ENCODE measurements around the gene KIF16B.
"Not testable (repeated sequence)": the region's sequence is repeated elsewhere in the genome, so short reads cannot be mapped to it uniquely, and the experiment has no call there.

Gene KIF16B, protein sequence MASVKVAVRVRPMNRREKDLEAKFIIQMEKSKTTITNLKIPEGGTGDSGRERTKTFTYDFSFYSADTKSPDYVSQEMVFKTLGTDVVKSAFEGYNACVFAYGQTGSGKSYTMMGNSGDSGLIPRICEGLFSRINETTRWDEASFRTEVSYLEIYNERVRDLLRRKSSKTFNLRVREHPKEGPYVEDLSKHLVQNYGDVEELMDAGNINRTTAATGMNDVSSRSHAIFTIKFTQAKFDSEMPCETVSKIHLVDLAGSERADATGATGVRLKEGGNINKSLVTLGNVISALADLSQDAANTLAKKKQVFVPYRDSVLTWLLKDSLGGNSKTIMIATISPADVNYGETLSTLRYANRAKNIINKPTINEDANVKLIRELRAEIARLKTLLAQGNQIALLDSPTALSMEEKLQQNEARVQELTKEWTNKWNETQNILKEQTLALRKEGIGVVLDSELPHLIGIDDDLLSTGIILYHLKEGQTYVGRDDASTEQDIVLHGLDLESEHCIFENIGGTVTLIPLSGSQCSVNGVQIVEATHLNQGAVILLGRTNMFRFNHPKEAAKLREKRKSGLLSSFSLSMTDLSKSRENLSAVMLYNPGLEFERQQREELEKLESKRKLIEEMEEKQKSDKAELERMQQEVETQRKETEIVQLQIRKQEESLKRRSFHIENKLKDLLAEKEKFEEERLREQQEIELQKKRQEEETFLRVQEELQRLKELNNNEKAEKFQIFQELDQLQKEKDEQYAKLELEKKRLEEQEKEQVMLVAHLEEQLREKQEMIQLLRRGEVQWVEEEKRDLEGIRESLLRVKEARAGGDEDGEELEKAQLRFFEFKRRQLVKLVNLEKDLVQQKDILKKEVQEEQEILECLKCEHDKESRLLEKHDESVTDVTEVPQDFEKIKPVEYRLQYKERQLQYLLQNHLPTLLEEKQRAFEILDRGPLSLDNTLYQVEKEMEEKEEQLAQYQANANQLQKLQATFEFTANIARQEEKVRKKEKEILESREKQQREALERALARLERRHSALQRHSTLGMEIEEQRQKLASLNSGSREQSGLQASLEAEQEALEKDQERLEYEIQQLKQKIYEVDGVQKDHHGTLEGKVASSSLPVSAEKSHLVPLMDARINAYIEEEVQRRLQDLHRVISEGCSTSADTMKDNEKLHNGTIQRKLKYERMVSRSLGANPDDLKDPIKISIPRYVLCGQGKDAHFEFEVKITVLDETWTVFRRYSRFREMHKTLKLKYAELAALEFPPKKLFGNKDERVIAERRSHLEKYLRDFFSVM (N-terminal part only)

DNA sequence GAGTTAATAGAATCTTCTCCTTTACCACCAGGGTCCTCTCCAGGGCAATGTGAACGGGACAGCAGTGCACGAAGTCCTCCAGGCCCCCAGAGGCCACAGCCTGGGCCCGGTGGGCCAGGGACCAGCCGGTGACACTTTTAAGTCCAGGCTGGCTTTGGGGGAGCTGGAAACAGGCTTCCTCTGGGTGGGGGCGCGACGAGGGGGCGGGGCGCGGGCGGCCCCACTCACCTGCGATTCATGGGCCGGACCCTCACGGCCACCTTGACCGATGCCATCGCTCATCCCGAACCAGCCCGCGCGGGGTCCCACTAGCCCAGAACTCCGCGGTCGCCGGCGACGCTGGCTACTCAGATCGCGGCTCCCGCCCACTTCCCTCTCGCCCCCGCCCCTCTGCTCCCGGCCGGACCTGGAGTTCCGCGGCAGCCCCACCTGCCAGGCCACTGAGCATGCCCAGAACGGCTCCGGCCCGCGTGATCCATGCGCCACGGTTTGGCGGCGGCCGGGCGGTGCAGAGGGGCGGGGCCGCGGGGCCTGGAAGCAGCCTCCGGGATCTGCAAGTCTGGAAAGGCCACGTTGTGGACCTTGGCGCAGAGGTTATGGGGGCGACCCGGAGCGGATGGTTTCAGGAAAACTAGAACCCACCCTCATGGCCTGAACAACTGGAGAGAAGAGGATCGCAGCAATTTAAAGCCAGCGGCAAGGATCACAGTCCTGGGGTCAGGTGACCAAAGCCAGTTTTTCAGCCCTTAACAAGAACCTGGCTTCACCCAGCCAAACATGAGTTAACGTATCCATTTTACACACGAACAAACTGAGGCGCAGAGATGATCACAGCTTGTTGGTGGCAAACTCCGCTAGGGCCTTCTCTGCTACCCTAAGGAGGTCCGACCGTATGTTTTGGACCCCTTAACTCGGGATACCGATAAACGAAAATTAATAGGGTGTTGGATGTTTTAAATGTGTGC is at the start of gene KIF16B:
TSS of gene KIF16B (minus strand) at position 448 of the 965 bp plus-strand sequence. CDS start at position 275, 173 bp downstream.
- DNase-seq (ENCODE audit: low read depth), result peak; percentile 70

DNA sequence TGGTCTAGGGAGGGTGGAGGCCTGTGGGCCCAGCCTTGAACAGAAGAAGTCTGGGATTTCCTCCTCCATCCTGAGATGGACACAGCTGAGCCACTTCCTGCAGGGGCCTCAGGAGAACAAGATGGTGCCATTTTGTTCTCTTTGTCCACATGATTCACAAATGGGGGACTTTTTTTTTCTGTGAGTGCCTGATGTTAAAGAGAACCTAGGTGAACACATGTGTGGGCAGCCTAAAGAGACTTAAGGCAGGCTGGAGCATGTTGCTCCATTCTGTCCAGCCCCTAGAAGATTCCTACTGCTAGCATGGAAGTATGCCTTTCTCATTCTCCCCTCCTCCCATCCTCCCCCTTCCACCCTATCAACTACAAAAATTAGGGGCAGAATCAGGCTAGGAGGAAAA is 49.3 kb upstream of the KIF16B start:
- no peak for DNase-seq (ENCODE audit: low read depth)

DNA sequence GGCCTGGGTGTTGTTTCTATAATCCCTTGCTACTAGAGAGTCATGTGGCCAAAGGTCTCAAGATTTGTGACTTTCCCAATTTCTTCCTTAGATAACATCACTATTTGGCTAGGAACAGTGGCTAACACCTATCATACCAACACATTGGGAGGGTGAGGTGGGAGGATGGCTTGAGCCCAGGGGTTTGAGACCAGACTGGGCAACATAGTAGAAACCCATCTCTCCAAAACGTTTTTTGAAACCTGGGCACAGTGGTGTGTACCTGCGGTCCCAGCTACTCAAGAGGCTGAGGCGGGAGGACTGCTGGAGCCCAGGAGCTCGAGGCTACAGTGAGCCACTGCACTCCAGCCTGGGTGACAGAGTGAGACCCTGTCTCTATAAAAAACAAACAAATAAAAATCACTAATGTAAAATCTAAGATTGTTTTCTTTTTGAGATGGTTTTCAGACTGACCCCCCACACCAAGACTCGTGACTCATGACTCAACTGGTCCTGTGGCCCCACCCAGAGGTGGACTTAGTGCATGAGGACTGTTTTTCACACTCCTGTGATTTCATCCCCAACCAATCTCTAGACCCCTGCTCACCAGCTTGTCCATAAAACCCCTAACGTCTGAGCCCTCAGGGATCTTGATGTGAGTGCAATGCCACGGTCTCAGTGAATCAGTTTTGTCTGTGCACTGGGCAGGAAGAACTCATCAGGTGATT is 48.3 kb upstream of the KIF16B start:
- no peak for DNase-seq (ENCODE audit: low read depth)

DNA sequence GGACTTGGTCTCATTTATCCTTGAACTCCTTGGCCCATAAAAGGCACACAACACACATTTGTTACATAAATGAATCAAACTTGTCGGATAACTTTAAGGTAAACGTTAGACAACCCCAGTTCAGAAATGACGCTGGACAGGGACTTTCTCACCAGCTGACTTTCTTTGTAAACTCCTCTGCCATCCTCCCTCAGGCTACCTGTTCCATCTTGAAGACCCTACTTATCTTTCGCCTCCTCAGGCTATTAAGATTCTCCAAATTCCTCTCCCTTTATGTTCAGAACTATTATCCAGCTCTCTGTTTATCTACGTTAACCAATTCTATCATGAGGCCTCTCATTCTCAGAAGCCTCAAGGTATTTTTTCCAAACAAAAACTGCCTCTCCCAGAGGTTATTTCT is 47.7 kb upstream of the KIF16B start:
- DNase-seq (ENCODE audit: low read depth), result no peak

DNA sequence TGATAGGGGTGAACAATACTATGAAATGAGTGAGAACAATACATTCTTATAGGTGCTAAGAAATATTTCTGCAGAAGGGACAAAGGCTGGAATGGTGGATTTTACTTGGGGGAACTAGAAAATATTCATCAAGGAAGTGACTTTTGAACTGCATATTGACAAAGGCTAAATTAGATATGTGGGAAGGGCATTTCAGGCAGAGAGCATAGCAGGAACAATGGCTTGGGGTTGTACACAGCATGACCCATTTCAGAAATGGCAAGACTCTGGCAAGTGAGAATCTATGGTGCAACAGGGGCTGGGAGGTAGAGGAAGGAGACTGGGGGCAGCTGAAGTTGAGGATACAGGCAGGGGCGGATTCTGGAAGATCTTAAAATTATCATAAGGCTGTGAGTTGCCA is 46.7 kb upstream of the KIF16B start:
- no peak for DNase-seq (ENCODE audit: low read depth)

DNA sequence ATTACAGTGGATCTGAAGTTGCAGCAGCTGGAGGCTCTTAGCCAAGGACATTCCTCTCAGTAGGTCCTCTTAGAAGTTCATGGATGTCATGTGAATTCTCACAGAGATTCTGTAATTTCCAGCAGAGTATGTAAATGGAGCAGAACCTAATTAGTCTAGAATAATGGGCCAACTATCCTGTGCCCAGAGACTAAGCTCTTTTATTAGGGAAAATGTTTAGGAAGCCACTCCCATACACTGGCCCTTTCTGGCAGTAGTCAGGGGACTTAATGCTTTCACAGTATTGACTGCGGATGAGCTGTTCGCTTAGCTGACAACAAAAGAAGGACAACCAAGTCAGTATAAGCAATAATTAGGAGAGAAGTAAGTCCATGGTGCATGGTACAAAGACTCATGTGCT is 43.8 kb upstream of the KIF16B start:
- DNase-seq (ENCODE audit: low read depth), result no peak

DNA sequence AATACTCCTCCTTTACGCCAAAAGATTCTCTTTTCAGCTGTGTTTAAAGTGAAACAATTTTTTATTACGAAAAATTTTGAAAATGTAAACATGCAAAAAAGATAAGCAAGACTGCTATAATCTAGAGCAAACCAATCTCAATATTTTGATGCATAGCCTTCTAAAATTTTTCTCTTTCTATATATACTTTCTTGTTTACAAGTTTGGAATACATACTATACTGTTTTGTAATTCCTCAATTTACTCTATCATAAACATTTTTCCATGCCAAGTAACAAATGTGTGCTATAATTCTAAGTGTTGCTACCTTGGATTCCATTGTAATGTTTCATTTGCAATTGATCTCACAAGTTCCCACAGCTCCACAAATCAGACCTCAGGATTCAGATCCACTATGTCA is 43.1 kb upstream of the KIF16B start:
- DNase-seq (ENCODE audit: low read depth), result no peak

DNA sequence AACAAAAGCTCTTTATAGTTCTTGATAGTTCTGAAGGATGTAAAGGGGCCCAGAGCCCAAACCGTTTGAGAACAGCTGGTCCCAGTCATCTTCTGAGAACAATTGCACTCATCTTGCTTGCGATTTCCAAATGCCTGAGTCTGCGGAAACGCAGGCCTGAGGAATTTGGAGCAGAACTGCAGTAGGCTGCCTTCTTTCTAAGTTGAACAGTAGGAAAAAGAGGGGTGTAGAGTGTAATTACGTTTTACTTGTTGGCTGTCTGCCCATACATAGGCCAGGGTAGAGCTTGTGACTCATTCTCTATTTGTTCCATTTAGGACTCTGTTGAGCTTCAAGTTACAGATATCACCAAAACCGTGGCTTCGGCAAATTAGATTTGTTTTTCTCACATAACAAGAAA is 42.0 kb upstream of the KIF16B start:
- DNase-seq (ENCODE audit: low read depth), result peak; percentile 41

DNA sequence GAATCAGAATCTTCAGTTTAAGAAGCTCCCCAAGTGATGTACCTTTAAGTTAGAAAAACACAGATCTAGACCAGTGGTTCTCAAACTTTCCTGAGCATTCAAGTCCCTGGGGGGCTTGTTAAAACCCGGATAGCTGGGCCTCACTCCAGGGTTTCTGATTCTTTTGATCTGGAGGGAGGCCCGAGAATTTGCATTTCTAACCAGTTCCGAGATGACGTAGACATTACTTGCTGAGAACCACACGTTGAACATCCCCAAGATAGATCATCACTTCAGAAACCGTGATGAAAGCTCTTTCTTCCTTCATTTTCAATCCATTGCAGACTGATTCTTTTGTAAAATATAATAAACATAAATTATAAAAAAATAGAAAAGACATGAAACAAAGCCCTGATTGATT is 40.7 kb upstream of the KIF16B start:
- no peak for DNase-seq (ENCODE audit: low read depth)

DNA sequence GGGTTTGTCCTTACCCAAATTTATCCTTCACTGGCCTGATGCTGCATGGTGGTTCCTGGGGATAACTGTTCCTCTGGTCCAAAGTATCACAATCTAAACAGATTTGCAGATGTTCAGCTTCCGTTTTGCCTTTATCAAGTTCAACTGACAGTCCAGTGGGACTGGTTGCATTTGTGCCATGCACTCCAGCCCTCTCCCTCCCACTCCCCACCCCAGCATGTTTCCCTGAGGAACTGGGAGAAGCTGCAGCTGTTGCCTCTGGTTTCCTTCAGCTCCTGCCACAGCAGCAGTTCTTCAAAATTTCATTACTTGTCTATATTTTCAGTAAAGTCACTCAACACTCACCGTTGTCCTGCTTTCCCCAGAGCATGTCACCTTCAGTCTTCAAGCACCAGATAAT is 39.5 kb upstream of the KIF16B start:
- DNase-seq (ENCODE audit: low read depth), result no peak

DNA sequence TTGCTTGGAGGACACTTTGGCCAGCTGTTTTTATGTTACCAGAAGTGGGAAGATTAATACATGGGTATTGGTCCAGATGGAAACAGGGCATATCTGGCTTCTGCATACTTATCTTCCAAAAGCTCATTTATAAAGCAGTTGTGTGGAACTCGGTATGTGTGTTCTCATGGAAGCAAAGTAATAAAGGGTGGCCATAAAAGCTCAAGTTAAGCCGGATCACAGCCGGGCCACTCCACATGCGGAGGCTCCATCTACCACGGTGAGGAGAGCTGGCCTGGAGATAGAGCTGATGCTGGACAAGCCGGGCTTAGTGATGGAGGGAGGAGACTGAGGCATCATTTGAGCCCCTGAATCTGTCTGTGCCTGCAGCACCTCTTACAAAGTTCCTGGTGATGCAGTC is 38.6 kb upstream of the KIF16B start:
- DNase-seq (ENCODE audit: low read depth), result no peak

DNA sequence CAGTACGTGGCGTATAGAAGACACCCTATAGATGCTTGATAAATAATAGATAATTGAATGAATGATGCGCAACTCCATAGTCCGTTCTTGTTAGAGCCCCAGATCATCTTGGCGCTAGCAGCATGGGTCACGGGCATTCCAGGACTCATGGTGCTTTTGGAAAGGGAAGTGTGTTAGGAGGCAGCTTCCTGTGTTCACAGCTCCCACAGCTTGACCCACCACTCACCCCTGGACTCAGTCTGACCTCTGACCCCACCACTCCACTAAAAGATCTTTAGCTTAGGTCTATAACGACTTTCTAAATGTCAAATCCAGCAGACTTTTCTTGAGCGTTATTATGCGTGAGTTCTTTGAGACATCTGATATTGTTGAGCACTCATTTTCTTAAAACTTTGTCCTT is 35.8 kb upstream of the KIF16B start:
- no peak for DNase-seq (ENCODE audit: low read depth)

DNA sequence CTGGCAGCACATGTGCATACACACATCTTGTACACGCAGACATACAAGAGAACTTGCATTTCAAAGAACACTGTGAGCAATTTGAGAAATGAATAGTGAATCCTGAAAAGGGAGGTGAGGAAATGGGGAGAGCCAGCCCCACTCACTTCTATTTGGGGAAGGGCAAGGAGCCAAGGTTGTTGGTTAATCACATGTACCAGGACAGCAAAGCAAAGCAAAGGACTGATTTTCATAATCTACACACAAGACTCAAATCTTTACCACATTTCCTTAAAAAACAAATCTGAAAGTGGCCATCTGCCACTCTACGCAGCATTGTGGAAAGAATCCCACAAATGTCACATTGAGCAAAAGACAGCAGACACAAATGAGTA is 35.0 kb upstream of the KIF16B start:
- no peak for DNase-seq (ENCODE audit: low read depth)

DNA sequence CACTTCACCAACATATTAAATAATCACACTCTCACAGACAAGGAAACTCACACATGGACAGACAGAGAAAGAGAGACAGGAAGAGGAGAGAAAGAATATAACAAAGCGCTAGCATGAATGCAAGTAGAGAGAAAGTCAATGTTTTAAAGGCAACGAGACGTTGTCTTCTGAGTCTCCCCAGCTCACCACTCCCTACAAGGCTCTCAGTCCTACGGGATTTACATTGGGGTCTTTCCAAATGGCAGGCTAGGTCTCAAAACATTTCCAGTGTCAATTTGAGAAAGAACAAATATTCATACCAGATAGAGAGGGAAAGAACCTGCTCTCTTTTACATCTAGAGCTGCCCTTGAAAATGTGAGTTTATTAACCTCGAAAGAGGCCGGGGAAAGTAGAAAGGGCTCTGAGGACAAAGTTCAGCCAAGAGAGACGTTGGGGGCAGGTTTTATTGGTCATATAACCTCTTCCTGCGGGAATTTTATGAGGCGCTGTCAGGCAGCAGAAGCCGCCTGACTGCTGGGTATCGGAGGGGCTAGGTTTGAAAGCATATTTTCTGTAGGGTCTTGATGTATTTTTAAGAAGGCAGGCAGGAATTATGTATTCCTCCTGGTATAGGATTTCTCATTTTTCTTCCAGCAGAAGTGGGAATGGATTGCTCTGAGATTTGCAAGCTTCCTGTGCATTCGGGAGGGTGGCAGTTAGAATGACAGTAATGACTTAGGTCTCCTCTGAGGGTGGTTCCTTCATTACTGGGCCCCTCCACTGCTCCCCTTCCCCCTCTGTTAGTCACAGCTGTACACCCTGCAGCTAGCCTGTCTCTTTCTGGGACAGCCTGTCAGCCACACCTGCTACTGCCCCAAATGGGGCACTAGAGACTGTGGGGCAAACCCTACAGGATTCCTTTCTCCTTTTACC is 34.4 kb upstream of the KIF16B start:
- no peak for DNase-seq (ENCODE audit: low read depth)

DNA sequence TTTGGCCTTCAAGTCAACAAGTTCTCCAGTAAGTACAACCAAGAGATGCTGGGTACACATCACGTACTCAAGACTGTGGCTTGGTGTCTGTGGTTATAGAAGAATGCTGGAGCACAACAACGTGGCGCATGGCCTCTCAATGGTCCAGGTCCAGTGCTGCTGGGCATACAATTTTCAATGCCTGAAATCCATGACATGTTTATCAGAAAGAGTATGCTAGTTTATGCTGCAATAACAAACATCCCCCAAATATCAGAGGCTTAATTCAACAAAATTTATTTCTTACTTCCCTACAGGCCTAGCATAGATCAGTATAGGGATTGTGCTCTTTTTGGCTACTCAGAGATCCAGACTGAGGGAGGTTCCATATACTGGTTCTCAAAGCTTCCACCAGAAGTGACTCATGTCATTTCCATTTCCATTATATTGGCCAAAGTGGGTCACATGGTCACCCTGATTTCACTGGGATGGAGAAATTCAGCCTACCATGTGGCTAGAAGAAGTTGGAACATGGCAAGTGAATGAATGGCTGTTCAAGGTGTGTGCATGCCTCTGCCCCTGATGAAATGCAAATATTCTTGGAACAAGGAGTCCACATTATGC is 33.3 kb upstream of the KIF16B start:
- DNase-seq (ENCODE audit: low read depth), result no peak

DNA sequence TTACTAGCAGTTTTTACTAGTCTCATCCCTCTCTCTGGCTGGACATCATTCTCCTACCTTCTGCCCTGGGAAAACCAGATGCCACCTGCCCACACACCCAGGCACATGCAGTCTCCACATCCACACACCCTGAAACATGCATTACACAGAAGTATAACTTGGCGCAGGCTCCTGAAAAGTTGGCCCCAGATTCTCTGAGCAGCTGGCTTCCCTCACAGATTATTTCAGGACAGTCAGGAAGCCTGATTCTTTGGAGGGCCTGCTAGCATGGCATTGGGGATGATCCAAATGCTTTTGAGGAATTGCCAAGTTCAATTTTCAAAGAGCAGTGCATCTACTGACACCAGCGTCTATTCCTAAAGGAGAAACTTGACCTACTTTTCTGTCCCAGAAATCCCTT is 27.8 kb upstream of the KIF16B start:
- no peak for DNase-seq (ENCODE audit: low read depth)

DNA sequence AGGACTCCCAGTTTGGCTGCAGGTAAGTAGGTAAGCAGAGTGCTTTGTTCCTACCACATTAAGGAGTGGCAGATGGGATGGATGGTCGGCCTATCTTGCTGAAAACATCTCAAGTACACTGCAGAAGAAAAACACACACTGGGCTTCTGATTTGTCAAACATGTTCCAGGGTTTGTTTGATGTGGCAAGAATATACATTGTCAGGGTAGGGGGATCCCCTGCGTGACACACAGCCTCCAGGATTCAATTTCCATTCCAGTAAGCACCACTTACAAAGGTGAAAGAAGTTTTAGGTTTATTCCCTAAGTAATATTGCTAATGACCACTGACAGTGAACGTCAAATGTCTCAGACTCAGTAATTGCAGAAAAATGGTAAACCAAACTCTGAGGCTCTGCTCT is 26.0 kb upstream of the KIF16B start:
- DNase-seq (ENCODE audit: low read depth), result no peak

DNA sequence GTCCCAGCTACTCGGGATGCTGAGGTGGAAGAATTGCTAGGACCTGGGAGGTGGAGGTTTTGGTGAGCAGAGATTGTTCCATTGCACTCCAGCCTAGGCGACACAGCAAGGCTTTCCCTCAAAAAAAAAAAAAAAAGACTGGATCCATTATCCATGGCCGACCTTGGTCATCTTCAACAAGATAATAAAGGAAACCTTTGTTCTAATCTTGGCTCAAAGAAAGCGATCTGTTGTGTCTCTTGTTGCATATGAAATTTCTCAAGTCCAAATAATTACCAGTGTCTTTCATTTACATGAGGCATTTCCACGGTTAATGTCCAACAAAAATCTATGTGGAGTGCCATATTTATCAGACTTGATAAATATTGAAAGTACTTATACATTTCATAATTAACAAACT is 23.7 kb upstream of the KIF16B start:
- DNase-seq (ENCODE audit: low read depth), result no peak

DNA sequence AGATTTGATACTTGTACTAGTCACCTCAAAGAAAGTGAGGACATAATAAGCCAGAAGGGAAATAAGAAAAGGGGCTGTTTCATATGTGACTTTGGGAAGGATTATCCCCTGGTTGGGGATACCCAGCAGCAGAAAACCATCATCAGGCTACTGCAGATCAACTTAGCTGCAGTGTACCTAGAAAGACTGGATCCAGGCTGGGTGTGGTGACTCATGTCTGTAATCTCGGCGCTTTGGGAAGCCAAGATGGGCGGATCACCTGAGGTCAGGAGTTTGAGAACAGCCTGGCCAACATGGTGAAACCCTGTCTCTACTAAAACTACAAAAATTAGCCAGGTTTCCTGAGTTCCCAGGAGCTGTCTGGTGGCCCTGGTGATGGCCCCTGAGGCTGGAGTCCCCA is 23.2 kb upstream of the KIF16B start:
- DNase-seq (ENCODE audit: low read depth), result not testable (repeated sequence)
